IMR-90 (cell line): ENCODE measurements around the gene GRHL3.

ENCODE experiments used
- BHLHE40 ChIP-seq: fragments of 150-350 bp; IDR thresholded peaks from 2 replicates; pipeline ENCODE4 v1.6.1; 2016; ENCODE audit warnings: mild to moderate bottlenecking, low read depth, low read length
- CEBPB ChIP-seq: IDR thresholded peaks from 2 replicates; pipeline ENCODE4 v1.6.1; 2012; ENCODE audit warnings: low read depth, low read length, improper control_type of control experiment
- CTCF ChIP-seq: conservative IDR thresholded peaks from 2 replicates; pipeline ENCODE4 v1.5.1; 2012; ENCODE audit warnings: mild to moderate bottlenecking, low read depth, low read length, improper control_type of control experiment
- ELK1 ChIP-seq: fragments of 150-350 bp; IDR thresholded peaks from 2 replicates; pipeline ENCODE4 v1.6.1; 2016; ENCODE audit warnings: low read depth, mild to moderate bottlenecking, low read length, moderate library complexity, borderline replicate concordance
- FOS ChIP-seq: fragments of 150-350 bp; IDR thresholded peaks from 2 replicates; pipeline ENCODE4 v1.6.1; 2016; ENCODE audit warnings: low read depth, low read length
- MAFK ChIP-seq: IDR thresholded peaks from 2 replicates; pipeline ENCODE4 v1.6.1; 2012; ENCODE audit warnings: low read depth, low read length, improper control_type of control experiment
- MAZ ChIP-seq: IDR thresholded peaks from 2 replicates; pipeline ENCODE4 v1.6.1; 2012; ENCODE audit warnings: low read depth, mild to moderate bottlenecking, low read length, improper control_type of control experiment, moderate library complexity, borderline replicate concordance
- MXI1 ChIP-seq: IDR thresholded peaks from 2 replicates; pipeline ENCODE4 v1.6.1; 2012; ENCODE audit warnings: low read depth, mild to moderate bottlenecking, low read length, moderate library complexity, borderline replicate concordance
- POLR2A ChIP-seq: IDR thresholded peaks from 2 replicates; pipeline ENCODE4 v1.6.1; 2012; ENCODE audit warnings: mild to moderate bottlenecking, low read depth, low read length
- RAD21 ChIP-seq: IDR thresholded peaks from 2 replicates; pipeline ENCODE4 v1.6.1; 2012; ENCODE audit warnings: low read length, improper control_type of control experiment
- RCOR1 ChIP-seq: IDR thresholded peaks from 2 replicates; pipeline ENCODE4 v1.6.1; 2012; ENCODE audit warnings: mild to moderate bottlenecking, low read length, improper control_type of control experiment; ENCODE audit not compliant: insufficient replicate concordance
- RFX5 ChIP-seq: IDR thresholded peaks from 2 replicates; pipeline ENCODE4 v1.8.0; 2012; ENCODE audit warnings: low read depth, mild to moderate bottlenecking, low read length, moderate library complexity
- SMC3 ChIP-seq: fragments of 150-350 bp; IDR thresholded peaks from 2 replicates; pipeline ENCODE4 v1.6.1; 2016; ENCODE audit warnings: low read depth, mild to moderate bottlenecking, antibody characterized with exemption, low read length, moderate library complexity

GRCh38 chr1:24390924-24391782 is 72.0 kb downstream of the GRHL3 start:
- TF ChIP-seq CTCF (peak; percentile 98), RAD21 (peak; percentile 99), MAFK (no peak), RFX5 (no peak), POLR2A (peak; percentile 58; the same call in 1 of the 2 replicates), ELK1 (no peak), CEBPB (peak; percentile 39; the same call in 1 of the 2 replicates), SMC3 (peak; percentile 99), RCOR1 (no peak), MXI1 (no peak), FOS (no peak), MAZ (no peak), BHLHE40 (peak; percentile 73)
